Natural killer cell treated with Interleukin-12 subunit alpha and Interleukin-12 subunit beta and Interleukin-15 and Interleukin-18, amount 100 ng/mL, for 72 hours (primary cell): ENCODE data around the gene WDR41. TPM values are rescaled to one million over a fixed set of nuclear protein-coding genes. Genes with fewer than 3 reads are reported as not detected.
A peak's percentile ranks its signal among the peaks of the same experiment; 100 is the strongest.

Source experiments
- ATAC-seq, 2 donors: fragments of 150-1000 bp; cut with Tn5 transposase in 1 of 2; sonication (Bioruptor Pico), chemical (Tn5 transposase) in 1 of 2; 2 replicates each; pipeline ENCODE4 v1.10.0; 2021
- DNase-seq: peaks from one replicate; pipeline ENCODE4 v3.0.0; 2022; ENCODE audit warnings: low spot score
- H3K27ac Mint-ChIP-seq, 2 donors: 1 replicate in 1 of 2; 2 replicates in 1 of 2; pipeline ENCODE4 v1.8.0; 2022; ENCODE audit warnings: mixed read lengths in 2 of 2, mild to moderate bottlenecking in 1 of 2, moderate library complexity in 1 of 2
- H3K27me3 Mint-ChIP-seq, 2 donors: 1 replicate in 1 of 2; 2 replicates in 1 of 2; pipeline ENCODE4 v1.8.0; 2022; ENCODE audit warnings: mixed read lengths in 2 of 2
- H3K36me3 Mint-ChIP-seq: one replicate; pipeline ENCODE4 v1.8.0; 2022; ENCODE audit warnings: mixed read lengths
- H3K4me1 Mint-ChIP-seq, 2 donors: 1 replicate in 1 of 2; 2 replicates in 1 of 2; pipeline ENCODE4 v1.8.0; 2022; ENCODE audit warnings: low read depth in 2 of 2, mixed read lengths in 2 of 2, mild to moderate bottlenecking in 1 of 2
- H3K4me3 Mint-ChIP-seq: one replicate; pipeline ENCODE4 v1.8.0; 2022; ENCODE audit warnings: mixed read lengths
- H3K9me3 Mint-ChIP-seq: 2 replicates; pipeline ENCODE4 v1.8.0; 2022; ENCODE audit warnings: mixed read lengths
- total RNA-seq, 2 donors: library from RNA; stranded (reverse); gene quantifications; one replicate each; pipeline ENCODE4 v1.2.3, GENCODE V29; 2022

Gene WDR41
- total RNA-seq, 2 donors from 2014 or later, result 25.6 to 33.3 TPM

DNA sequence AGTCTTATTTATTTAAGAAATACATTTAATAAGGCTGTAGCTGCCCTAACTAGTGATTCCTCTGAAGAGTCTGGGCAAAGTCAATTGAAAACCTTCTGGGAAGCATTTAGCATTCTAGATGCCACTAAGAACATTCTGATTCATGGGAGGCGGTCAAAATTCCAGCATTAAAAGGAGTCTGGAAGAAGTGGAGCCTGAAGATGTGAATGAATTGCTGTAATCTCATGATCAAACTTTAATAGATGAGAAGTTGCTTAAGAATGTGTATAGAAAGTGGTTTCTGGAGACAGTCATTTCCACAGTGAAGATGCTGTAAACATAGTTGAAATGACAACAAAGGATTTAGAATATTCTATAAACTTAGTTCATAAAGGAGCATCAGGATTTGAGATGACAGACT, 61.4 kb downstream of the WDR41 start:
- H3K9me3 Mint-ChIP-seq, result no peaks in the 10 kb centered on the region
- DNase-seq (no peak), ATAC-seq (no peak)
- H3K36me3 Mint-ChIP-seq, result peaks cover 13% of the 10 kb centered on the region
- no peaks in the 10 kb centered on the region for H3K27me3 Mint-ChIP-seq
- H3K4me3 Mint-ChIP-seq, result no peak overlapping the region
- H3K4me1 Mint-ChIP-seq, result no peaks in the 10 kb centered on the region
- no peak overlapping the region for H3K27ac Mint-ChIP-seq

DNA sequence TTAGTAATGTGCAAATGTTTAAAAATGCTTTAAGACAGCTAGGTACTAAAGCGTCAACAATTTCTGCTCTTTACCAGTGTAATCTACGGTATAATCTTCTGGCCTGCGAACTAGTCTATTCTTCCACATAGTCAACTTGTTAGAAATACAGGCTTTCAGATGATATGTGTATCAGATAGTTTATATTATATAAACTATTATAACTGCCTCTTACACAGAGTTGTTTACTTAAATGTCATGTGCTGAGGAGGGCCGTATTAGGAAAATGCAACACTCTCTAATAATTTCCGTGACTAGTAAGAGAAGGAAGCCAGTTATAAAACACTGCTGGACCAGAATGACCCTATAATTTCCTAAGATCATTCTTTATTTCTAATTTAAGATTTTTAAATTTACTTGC, 63.6 kb downstream of the WDR41 start:
- no peak overlapping the region for H3K4me3 Mint-ChIP-seq
- ATAC-seq (no peak), DNase-seq (no peak)
- H3K9me3 Mint-ChIP-seq, result no peaks in the 10 kb centered on the region
- H3K27ac Mint-ChIP-seq, result no peak overlapping the region
- H3K27me3 Mint-ChIP-seq, result no peaks in the 10 kb centered on the region
- H3K4me1 Mint-ChIP-seq, result no peaks in the 10 kb centered on the region
- peaks cover 7% of the 10 kb centered on the region for H3K36me3 Mint-ChIP-seq

DNA sequence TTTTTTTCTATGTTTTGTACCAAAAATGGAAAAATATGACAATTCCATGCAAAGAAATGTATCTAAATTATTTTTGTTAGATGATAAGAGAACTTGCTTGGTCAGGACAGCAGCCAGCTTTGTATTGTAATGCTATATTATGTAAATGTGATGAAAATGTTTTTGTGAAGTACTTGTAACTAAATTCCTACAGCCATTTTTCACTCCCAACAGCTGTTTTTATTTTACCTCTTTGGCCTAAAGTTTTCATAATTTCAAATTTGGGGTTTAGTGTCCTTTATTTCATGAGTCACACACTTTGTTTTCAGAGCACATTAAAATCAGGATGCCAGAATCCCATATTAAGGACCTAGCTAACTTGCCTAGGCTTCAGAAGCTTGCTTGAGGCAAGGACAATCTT, 64.1 kb downstream of the WDR41 start:
- ATAC-seq (no peak), DNase-seq (no peak)
- no peak overlapping the region for H3K27ac Mint-ChIP-seq
- H3K4me1 Mint-ChIP-seq, result no peaks in the 10 kb centered on the region
- no peaks in the 10 kb centered on the region for H3K27me3 Mint-ChIP-seq
- H3K4me3 Mint-ChIP-seq, result no peak overlapping the region
- H3K36me3 Mint-ChIP-seq, result peaks cover 6% of the 10 kb centered on the region
- no peaks in the 10 kb centered on the region for H3K9me3 Mint-ChIP-seq

DNA sequence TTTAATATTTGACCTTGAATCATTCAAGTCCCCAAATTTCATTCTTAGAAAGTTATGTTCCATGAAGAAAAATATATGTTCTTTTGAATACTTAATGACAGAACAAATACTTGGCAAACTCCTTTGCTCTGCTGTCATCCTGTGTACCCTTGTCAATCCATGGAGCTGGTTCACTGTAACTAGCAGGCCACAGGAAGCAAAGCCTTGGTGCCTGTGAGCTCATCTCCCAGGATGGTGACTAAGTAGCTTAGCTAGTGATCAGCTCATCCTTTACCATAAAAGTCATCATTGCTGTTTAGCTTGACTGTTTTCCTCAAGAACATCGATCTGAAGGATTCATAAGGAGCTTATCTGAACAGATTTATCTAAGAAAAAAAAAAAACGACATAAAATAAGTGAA, 65.4 kb downstream of the WDR41 start:
- Mint-ChIP-seq H3K27me3 (no peaks in the 10 kb centered on the region), H3K36me3 (peaks cover 6% of the 10 kb centered on the region), H3K4me3 (no peak overlapping the region), H3K4me1 (no peaks in the 10 kb centered on the region), H3K9me3 (no peaks in the 10 kb centered on the region), H3K27ac (no peak overlapping the region)
- DNase-seq (no peak), ATAC-seq (no peak)

DNA sequence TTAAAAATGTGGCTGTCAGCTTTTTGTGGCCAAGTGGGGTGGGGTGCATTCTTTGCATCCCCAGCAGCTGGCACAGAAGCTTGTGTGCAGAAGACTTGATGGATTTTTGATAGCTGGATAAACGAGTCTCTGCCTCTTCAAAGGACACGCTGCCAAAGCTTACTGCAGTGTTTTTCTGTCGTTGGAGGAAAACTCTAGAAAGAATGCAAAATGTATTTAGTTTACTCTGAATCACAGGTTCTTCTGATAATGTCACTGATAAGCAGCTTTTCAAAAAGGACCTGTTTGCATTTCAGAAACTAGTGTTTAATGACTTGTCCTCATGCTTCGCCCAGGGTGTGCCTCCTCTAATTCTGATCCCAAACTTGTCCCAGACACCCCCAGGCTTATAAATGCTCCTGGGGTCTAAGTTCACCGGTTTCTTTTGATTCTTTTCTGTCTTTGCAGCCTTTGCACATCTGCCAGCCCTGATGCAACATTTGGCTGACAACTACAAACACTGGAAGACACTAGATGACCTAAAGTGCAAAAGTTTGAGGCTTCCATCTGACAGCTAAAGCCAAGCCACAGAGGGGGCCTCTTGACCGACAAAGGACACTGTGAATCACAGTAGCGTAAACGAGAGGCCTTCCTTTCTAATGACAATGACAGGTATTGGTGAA, 66.0 kb downstream of the WDR41 start:
- no peak for DNase-seq
- no peaks in the 10 kb centered on the region for H3K27me3 Mint-ChIP-seq

DNA sequence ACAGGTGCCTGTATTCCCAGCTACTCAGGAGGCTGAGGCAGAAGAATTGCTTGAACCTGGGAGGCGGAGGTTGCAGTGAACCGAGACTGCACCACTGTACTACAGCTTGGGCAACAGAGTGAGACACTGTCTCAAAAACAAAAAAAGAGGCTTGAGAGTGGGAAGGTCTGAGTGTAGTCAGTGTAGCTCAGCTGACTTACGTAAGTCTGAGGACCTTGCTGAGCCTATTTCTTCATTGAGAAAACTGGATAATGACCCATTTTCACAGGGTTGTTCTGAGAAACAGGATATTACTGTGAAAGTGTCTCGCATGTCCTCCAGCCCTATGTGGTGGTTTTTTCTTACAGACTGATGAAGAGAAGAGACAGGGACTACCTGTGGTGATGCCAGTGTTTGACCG, 66.7 kb downstream of the WDR41 start:
- peak in 1 of 2 donors; percentile 41 for ATAC-seq

More for the DNA sequence above, 66.0 kb downstream of the WDR41 start:
- ATAC-seq, result no peak
- Mint-ChIP-seq H3K27ac (no peak overlapping the region), H3K4me3 (no peak overlapping the region), H3K9me3 (no peaks in the 10 kb centered on the region), H3K36me3 (peaks cover 6% of the 10 kb centered on the region), H3K4me1 (no peaks in the 10 kb centered on the region)

DNA sequence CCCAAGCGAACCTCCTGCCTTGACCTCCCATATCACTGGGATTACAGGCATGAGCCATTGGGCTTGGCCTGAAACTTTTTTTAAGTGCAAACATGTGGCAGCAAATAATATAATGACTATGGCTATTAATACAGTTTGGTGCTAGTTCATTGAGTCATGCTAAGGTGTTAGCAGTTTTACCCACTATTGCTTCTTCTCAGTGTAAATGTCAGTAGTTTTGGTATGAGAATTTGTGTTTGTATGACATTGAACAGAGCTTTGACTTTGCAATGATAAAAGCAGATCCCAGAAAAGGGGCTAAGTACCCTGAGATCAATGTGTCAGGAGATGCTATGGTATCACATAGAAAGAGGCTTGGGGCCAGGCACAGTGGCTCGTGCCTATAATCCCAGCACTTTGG, 67.2 kb downstream of the WDR41 start:
- H3K27ac Mint-ChIP-seq, result no peak overlapping the region
- no peaks in the 10 kb centered on the region for H3K9me3 Mint-ChIP-seq
- no peaks in the 10 kb centered on the region for H3K27me3 Mint-ChIP-seq
- DNase-seq (no peak), ATAC-seq (no peak)
- no peak overlapping the region for H3K4me3 Mint-ChIP-seq
- H3K4me1 Mint-ChIP-seq, result no peaks in the 10 kb centered on the region
- H3K36me3 Mint-ChIP-seq, result peaks cover 6% of the 10 kb centered on the region

More for the DNA sequence above, 66.7 kb downstream of the WDR41 start:
- Mint-ChIP-seq H3K27ac (no peak overlapping the region), H3K27me3 (no peaks in the 10 kb centered on the region), H3K4me1 (no peaks in the 10 kb centered on the region), H3K4me3 (no peak overlapping the region), H3K9me3 (no peaks in the 10 kb centered on the region), H3K36me3 (peaks cover 6% of the 10 kb centered on the region)
- DNase-seq, result no peak

DNA sequence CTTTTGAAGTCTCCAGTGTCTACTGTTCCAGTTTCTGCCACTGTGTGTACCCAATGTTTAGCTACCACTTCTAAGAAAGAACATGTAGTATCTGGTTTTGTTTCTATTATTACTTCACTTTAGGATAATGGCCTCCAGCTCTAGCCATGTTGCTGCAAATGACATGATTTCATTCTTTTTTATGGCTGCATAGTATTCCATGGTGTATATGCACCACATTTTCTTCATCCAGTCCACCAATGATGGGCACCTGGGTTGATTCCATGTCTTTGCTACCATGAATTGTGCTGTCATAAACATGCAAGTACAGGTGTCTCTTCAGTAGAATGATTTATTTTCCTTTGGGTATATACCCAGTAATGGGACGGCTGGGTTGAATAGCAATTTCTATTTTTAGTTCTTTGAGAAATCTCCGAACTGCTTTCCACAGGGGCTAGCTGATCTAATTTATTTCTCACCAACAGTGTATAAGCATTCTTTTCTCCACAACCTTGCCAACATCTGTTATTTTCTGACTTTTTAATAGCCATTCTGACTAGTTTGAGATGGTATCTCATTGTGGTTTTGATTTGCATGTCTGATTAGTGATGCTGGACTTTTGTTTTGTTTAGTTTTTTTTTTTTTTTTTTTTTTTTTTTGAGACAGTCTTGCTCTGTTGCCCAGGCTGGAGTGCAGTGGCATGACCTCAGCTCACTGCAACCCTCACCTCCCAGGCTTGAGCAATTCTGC, 68.9 kb downstream of the WDR41 start:
- no peaks in the 10 kb centered on the region for H3K4me1 Mint-ChIP-seq
- no peaks in the 10 kb centered on the region for H3K9me3 Mint-ChIP-seq
- H3K36me3 Mint-ChIP-seq, result no peaks in the 10 kb centered on the region
- H3K4me3 Mint-ChIP-seq, result no peak overlapping the region
- no peaks in the 10 kb centered on the region for H3K27me3 Mint-ChIP-seq
- no peak for DNase-seq
- no peak for ATAC-seq
- no peak overlapping the region for H3K27ac Mint-ChIP-seq

DNA sequence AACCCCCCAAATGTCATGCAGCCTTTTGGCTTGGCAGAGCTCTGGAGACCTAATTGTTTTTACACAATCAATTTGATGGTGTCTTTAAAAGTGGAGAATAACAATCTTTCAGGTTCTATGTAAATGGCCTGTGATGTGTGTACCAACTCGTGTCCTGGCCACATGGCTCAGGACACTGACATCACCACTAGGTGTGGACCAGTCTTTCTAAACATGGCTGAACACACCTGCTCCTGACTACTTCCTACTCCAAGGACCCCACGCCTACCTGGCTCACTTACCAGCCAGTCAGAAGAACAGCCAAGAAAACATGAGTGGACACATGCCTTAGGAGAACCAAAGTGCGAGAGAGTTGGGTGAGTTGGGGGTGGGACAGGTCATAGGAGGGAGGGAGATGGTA, 71.2 kb downstream of the WDR41 start:
- no peak overlapping the region for H3K27ac Mint-ChIP-seq
- no peak for DNase-seq
- no peaks in the 10 kb centered on the region for H3K36me3 Mint-ChIP-seq
- peaks cover 7% of the 10 kb centered on the region in 2 donors for H3K27me3 Mint-ChIP-seq
- no peak for ATAC-seq
- no peaks in the 10 kb centered on the region for H3K9me3 Mint-ChIP-seq
- peaks cover 0 to 1% of the 10 kb centered on the region in 2 donors for H3K4me1 Mint-ChIP-seq
- H3K4me3 Mint-ChIP-seq, result no peak overlapping the region

DNA sequence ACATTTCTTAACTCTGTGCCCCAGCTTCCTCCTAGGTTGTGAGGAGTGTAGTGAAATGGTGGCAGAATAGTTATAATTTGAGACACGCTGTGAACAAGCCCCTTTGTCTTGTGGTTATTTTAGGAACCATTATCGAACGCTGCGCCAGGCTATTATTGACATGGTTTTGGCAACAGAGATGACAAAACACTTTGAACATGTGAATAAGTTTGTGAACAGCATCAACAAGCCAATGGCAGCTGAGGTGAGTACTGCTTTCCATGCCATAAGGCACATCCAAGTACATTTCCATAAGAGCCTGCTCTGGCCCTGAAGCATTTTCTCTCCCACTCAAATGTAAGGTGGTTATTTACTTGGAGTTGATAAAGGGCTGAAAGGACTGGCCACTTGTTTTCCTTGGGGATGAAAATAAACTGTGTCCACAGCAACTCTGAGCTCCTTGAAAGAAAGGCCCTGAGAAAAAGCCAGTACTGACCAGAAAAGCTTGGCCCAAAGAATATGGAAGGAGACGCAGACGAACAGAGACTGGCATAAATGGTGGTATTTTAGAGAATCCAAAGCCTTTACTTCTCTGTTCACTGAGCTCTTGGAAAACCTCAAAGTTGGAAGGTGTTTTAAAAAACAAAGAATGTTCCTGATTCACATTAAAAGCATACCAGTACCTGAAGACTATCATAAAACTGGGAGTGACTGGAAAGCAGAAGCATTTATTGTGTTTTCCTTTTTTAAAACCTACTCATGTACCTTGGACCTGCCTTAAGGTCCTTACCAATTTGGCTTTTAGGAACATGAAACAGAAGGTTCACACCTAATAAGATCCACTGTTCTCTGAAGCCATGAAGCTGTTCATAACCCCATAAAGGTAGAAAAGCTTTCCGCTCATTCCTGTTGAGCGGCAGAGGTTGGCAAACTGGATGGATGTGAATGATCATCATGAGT, 72.2 kb downstream of the WDR41 start:
- Mint-ChIP-seq H3K9me3 (no peaks in the 10 kb centered on the region), H3K4me1 (peaks cover 0 to 2% of the 10 kb centered on the region in 2 donors), H3K27me3 (peaks cover 7 to 8% of the 10 kb centered on the region in 2 donors), H3K36me3 (no peaks in the 10 kb centered on the region), H3K27ac (no peak overlapping the region), H3K4me3 (no peak overlapping the region)
- no peak for ATAC-seq
- DNase-seq, result no peak

DNA sequence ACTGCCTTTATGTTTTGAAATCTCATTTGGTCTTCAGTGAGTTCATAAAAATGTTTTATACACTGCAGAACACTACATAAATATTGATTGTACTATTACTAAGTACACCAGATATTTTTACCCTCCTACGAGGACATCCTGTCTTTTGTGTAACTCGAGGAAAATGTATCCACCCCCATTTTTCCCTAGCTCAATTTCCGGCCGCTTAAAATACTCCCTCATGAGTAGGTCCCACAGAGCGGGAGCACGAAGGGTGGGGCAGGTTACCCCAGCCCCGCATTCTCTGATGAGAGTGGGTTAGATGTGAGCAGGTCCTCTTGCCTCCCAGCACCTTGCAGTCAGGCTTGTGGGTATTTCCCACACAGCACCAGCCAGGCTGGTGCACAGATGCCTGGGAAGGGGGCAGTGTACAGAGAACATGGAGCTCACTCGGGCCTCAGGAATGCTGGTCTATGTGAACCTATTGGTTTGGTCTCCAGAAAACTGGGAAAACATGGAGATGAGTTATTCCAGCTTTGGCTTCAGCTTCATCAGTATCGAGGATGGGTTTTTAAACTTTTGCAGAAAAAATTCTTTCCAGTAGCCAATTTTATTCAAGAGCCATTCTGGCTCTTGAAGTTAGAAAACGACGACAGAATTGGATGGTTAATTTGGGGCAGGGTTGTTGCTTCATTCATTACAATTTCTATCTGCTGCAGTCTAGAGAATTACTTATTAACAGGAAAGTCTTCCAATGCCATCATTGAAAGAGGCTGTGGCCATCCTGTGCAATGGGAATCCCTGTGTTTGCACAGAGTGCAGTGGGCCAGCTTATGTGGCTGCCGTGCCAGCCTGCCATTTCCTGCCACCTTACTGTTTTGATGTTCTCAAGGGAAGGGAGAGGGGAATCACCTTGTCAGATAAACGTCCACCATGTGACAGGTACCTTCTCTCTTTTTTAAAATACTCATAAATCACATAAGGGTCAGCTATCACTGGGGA, 73.2 kb downstream of the WDR41 start:
- no peaks in the 10 kb centered on the region for H3K36me3 Mint-ChIP-seq
- peaks cover 0 to 2% of the 10 kb centered on the region in 2 donors for H3K4me1 Mint-ChIP-seq
- H3K4me3 Mint-ChIP-seq, result no peak overlapping the region
- ATAC-seq, result no peak
- no peaks in the 10 kb centered on the region for H3K9me3 Mint-ChIP-seq
- DNase-seq, result no peak
- no peak overlapping the region for H3K27ac Mint-ChIP-seq
- H3K27me3 Mint-ChIP-seq, result peaks cover 8 to 9% of the 10 kb centered on the region in 2 donors

DNA sequence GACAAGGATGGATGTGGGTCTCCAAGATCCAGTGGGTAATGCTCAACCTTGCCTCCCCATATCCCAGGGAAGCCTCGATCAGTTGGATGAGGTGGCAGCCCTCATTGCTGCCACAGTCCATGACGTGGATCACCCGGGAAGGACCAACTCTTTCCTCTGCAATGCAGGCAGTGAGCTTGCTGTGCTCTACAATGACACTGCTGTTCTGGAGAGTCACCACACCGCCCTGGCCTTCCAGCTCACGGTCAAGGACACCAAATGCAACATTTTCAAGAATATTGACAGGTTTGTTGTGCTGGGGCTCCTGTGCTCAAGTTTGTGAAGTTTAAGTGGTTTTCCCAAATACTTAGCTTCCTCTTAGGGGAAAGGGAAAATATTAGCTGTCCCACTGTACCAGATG, 74.0 kb downstream of the WDR41 start:
- peaks cover 8 to 14% of the 10 kb centered on the region in 2 donors for H3K27me3 Mint-ChIP-seq
- H3K9me3 Mint-ChIP-seq, result no peaks in the 10 kb centered on the region
- ATAC-seq, result no peak
- peaks cover 0 to 2% of the 10 kb centered on the region in 2 donors for H3K4me1 Mint-ChIP-seq
- no peak overlapping the region for H3K27ac Mint-ChIP-seq
- no peak overlapping the region for H3K4me3 Mint-ChIP-seq
- DNase-seq, result no peak
- no peaks in the 10 kb centered on the region for H3K36me3 Mint-ChIP-seq

DNA sequence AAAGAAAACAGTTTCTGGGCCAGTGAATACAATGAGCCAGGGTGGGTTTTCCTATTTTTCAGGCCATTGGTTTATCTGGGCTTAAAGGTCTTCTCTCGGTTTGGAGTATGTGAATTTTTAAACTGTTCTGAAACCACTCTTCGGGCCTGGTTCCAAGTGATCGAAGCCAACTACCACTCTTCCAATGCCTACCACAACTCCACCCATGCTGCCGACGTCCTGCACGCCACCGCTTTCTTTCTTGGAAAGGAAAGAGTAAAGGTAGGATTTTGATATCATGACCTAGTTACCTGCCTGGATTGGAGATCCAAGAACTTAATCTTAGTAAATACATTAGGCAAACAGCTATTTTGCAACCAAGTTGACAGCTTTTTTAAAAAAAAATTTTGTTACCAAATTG, 79.1 kb downstream of the WDR41 start:
- no peaks in the 10 kb centered on the region for H3K36me3 Mint-ChIP-seq
- no peak for DNase-seq
- H3K27me3 Mint-ChIP-seq, result peaks cover 14 to 16% of the 10 kb centered on the region in 2 donors
- no peaks in the 10 kb centered on the region for H3K9me3 Mint-ChIP-seq
- H3K27ac Mint-ChIP-seq, result no peak overlapping the region
- no peak overlapping the region for H3K4me3 Mint-ChIP-seq
- peaks cover 0 to 2% of the 10 kb centered on the region in 2 donors for H3K4me1 Mint-ChIP-seq
- no peak for ATAC-seq
